Lung (tissue), 12 donors: ENCODE data around the gene ADAM22. TPM values are rescaled to one million over a fixed set of nuclear protein-coding genes. Genes with fewer than 3 reads are reported as not detected.
A peak's percentile ranks its signal among the peaks of the same experiment; 100 is the strongest.

Source experiments
- ATAC-seq: fragments of 200-7000 bp; cut with Tn5 transposase; one replicate; pipeline ENCODE4 v1.9.1; 2020; ENCODE audit warnings: moderate number of reproducible peaks; ENCODE audit not compliant: insufficient read depth, low FRiP score
- DNase-seq, 3 donors: peaks; one replicate each; pipeline ENCODE4 v3.0.0-alpha.2; 2013 to 2017
- H3K27ac ChIP-seq, 2 donors: one replicate each; pipeline ENCODE4 v1.5.1; 2013; ENCODE audit warnings: mild to moderate bottlenecking in 2 of 2, moderate library complexity in 2 of 2, control low read depth in 1 of 2, inconsistent platforms in 1 of 2, low read depth in 1 of 2, low read length in 1 of 2
- H3K27me3 ChIP-seq, 3 donors: one replicate each; pipeline ENCODE4 v1.5.1; 2013; ENCODE audit warnings: low read length in 2 of 3; ENCODE audit not compliant: control insufficient read depth in 3 of 3, insufficient read depth in 3 of 3
- H3K36me3 ChIP-seq, 4 donors: one replicate each; pipeline ENCODE4 v1.5.1; 2013; ENCODE audit warnings: low read length in 4 of 4, mild to moderate bottlenecking in 1 of 4, moderate library complexity in 1 of 4; ENCODE audit not compliant: control insufficient read depth in 4 of 4, insufficient read depth in 4 of 4
- H3K4me1 ChIP-seq, 5 donors: one replicate each; pipeline ENCODE4 v1.5.1; 2013; ENCODE audit warnings: low read length in 5 of 5, mild to moderate bottlenecking in 2 of 5, moderate library complexity in 1 of 5; ENCODE audit not compliant: control insufficient read depth in 5 of 5, insufficient read depth in 5 of 5
- H3K4me3 ChIP-seq: one replicate; pipeline ENCODE4 v1.5.1; 2013; ENCODE audit warnings: mild to moderate bottlenecking, control low read depth, moderate library complexity
- H3K9ac ChIP-seq, 2 donors: one replicate each; pipeline ENCODE4 v1.5.1; 2013; ENCODE audit warnings: low read length in 2 of 2, control low read depth in 1 of 2; ENCODE audit not compliant: insufficient read depth in 1 of 2
- H3K9me3 ChIP-seq, 4 donors: one replicate each; pipeline ENCODE4 v1.5.1; 2013; ENCODE audit warnings: low read length in 3 of 4, mild to moderate bottlenecking in 1 of 4, moderate library complexity in 1 of 4; ENCODE audit not compliant: control insufficient read depth in 4 of 4, insufficient read depth in 3 of 4
- CTCF ChIP-seq: IDR thresholded peaks from 2 replicates; pipeline ENCODE4 v1.5.1; 2012; ENCODE audit warnings: mild to moderate bottlenecking; ENCODE audit errors: control extremely low read depth, extremely low read depth
- WGBS, 2 donors: extraction: QIAGEN DNeasy Blood & Tissue Kit; methylation state at CpG; one replicate each; pipeline ENCODE4 v1.1.7; 2013; 5-methylcytosine and 5-hydroxymethylcytosine counted together
- polyA plus RNA-seq, 2 donors: library from polyadenylated mRNA; stranded (reverse); fragments of 200-250 nt; gene quantifications; one replicate each; pipeline ENCODE4 v1.2.1, GENCODE V29; 2013
- total RNA-seq, 2 donors: library from RNA; depleted of rRNA in 1 of 2; stranded (reverse); fragments of >200 nt in 1 of 2; gene quantifications; one replicate each; pipeline ENCODE4 v1.2.1, GENCODE V29; 2014 to 2021
- donor health status: control.
- donor health status: control.
- donor health status: Bipolar disorder and iron deficiency.
- donor health status: healthy.
- donor health status: DM: yes; HTN: yes; CAD: no.

ADAM22 gene
- total and polyA plus RNA-seq, 4 donors, result 0.13 to 17.7 (median 0.97) TPM

GRCh38 chr7:88141953-88142352 lies 207.9 kb downstream of the ADAM22 start:
- Histone ChIP-seq H3K9me3 (no peaks in the 10 kb centered on the region), H3K4me3 (no peak overlapping the region), H3K36me3 (no peaks in the 10 kb centered on the region), H3K27ac (no peak overlapping the region), H3K27me3 (no peaks in the 10 kb centered on the region), H3K9ac (no peak overlapping the region), H3K4me1 (peaks cover 0 to 18% (median 2%) of the 10 kb centered on the region in 5 donors)
- 90 to 100% methylated on average over 1 of the region's 1 CpG for WGBS, 2 donors
- DNase-seq, result no peak
- ATAC-seq, result no peak
- TF ChIP-seq CTCF, result no peak

GRCh38 chr7:88146616-88147015 lies 212.6 kb downstream of the ADAM22 start:
- no peaks in the 10 kb centered on the region for H3K27me3 ChIP-seq
- 58 to 76% methylated on average over 2 of the region's 2 CpGs for WGBS, 2 donors
- H3K27ac ChIP-seq, result no peak overlapping the region
- H3K9me3 ChIP-seq, result no peaks in the 10 kb centered on the region
- H3K9ac ChIP-seq, result no peak overlapping the region
- no peaks in the 10 kb centered on the region for H3K36me3 ChIP-seq
- peak in 1 of 3 donors; percentile 19 for DNase-seq
- no peak overlapping the region for H3K4me3 ChIP-seq
- no peak for ATAC-seq
- TF ChIP-seq CTCF, result no peak
- peaks cover 0 to 19% (median 0%) of the 10 kb centered on the region in 5 donors for H3K4me1 ChIP-seq

GRCh38 chr7:88147341-88147740 lies 213.3 kb downstream of the ADAM22 start:
- Histone ChIP-seq H3K9ac (no peak overlapping the region), H3K4me3 (no peak overlapping the region), H3K27ac (no peak overlapping the region), H3K4me1 (peaks cover 0 to 19% (median 0%) of the 10 kb centered on the region in 5 donors), H3K36me3 (no peaks in the 10 kb centered on the region), H3K27me3 (no peaks in the 10 kb centered on the region), H3K9me3 (no peaks in the 10 kb centered on the region)
- ATAC-seq, result no peak
- TF ChIP-seq CTCF, result no peak
- no peak for DNase-seq

- no peak for ATAC-seq
- TF ChIP-seq CTCF, result no peak
- no peaks in the 10 kb centered on the region for H3K36me3 ChIP-seq
Measured at GRCh38 chr7:88147949-88148348, 213.9 kb downstream of the ADAM22 start.

More at GRCh38 chr7:88147949-88148348, 213.9 kb downstream of the ADAM22 start:
- no peak for DNase-seq
- WGBS, 2 donors, result 66 to 72% methylated on average over 1 of the region's 1 CpG
- Histone ChIP-seq H3K4me3 (no peak overlapping the region), H3K4me1 (peaks cover 0 to 19% (median 0%) of the 10 kb centered on the region in 5 donors), H3K27ac (no peak overlapping the region), H3K9me3 (no peaks in the 10 kb centered on the region), H3K27me3 (no peaks in the 10 kb centered on the region), H3K9ac (no peak overlapping the region)
